H1 (cell line): ENCODE data around the gene TRDMT1. TPM values are rescaled to one million over a fixed set of nuclear protein-coding genes. Genes with fewer than 3 reads are reported as not detected.

Experiments used
- CTCF ChIA-PET: fragments of 300-600 bp; sonication (Branson Sonifier 250); formaldehyde crosslinking; loops from one replicate; lab custom pipeline; 2021; ENCODE audit not compliant: partially characterized antibody; lab: Charles Lee
- POLR2A ChIA-PET: fragments of 300-600 bp; sonication (Branson Sonifier 250); formaldehyde crosslinking; loops from one replicate; lab custom pipeline; 2021; ENCODE audit warnings: inconsistent platforms; ENCODE audit not compliant: partially characterized antibody; lab: Charles Lee
- DNase-seq, 2 experiments: peaks; one replicate each; pipeline versions ENCODE4 v3.0.0 to v3.0.0-alpha.2; 2010 to 2022; ENCODE audit warnings: low spot score in 2 of 2, low read depth in 1 of 2, mixed read lengths in 1 of 2
- FAIRE-seq: peaks from 2 replicates; lab custom pipeline; 2011; peaks lifted over from hg19 to GRCh38; lab: Jason Lieb, UNC
- H2AFZ ChIP-seq: 2 replicates; pipeline ENCODE4 v1.8.1; 2012; ENCODE audit warnings: low read length, inconsistent platforms
- H2AK5ac ChIP-seq: 2 replicates; pipeline ENCODE4 v1.6.1; 2013; ENCODE audit warnings: low read depth, low read length
- H2BK120ac ChIP-seq: replicated peaks from 2 replicates; pipeline ENCODE3; 2013; ENCODE audit warnings: low read depth, low read length, inconsistent platforms
- H2BK12ac ChIP-seq: 2 replicates; pipeline ENCODE4 v1.6.1; 2013; ENCODE audit warnings: low read depth, low read length
- H2BK15ac ChIP-seq: 2 replicates; pipeline ENCODE4 v1.6.1; 2013; ENCODE audit warnings: low read length
- H2BK20ac ChIP-seq: 2 replicates; pipeline ENCODE4 v1.6.1; 2013; ENCODE audit warnings: low read length
- H2BK5ac ChIP-seq: 2 replicates; pipeline ENCODE4 v1.6.1; 2013; ENCODE audit warnings: low read depth, low read length
- H3K14ac ChIP-seq: 2 replicates; pipeline ENCODE4 v1.6.1; 2013; ENCODE audit warnings: inconsistent platforms; ENCODE audit not compliant: insufficient read length
- H3K18ac ChIP-seq: 2 replicates; pipeline ENCODE4 v1.6.1; 2013; ENCODE audit warnings: low read length; ENCODE audit errors: extremely low read depth
- H3K23ac ChIP-seq: 2 replicates; pipeline ENCODE4 v1.6.1; 2013; ENCODE audit warnings: inconsistent platforms; ENCODE audit not compliant: insufficient read length
- H3K23me2 ChIP-seq: 2 replicates; pipeline ENCODE4 v1.6.1; 2013; ENCODE audit warnings: low read depth, low read length
- H3K27ac ChIP-seq: 2 replicates; pipeline ENCODE4 v1.6.1; 2011; ENCODE audit warnings: low read depth, low read length, inconsistent platforms
- H3K27me3 ChIP-seq, 4 experiments: replicated peaks in 1 of 4; 1 replicate in 1 of 4; 2 replicates in 3 of 4; pipeline versions ENCODE4 v1.6.1 to v1.8.1; 2011 to 2013; ENCODE audit warnings: low read length in 3 of 4, mild to moderate bottlenecking in 3 of 4, inconsistent platforms in 2 of 4, mixed read lengths in 2 of 4, moderate library complexity in 1 of 4; ENCODE audit not compliant: control insufficient read depth in 3 of 4, insufficient read depth in 3 of 4; ENCODE audit errors: extremely low read depth in 1 of 4
- H3K36me3 ChIP-seq, 4 experiments: 2 replicates each; pipeline versions ENCODE4 v1.6.1 to v1.8.1; 2011 to 2013; ENCODE audit warnings: mild to moderate bottlenecking in 4 of 4, low read length in 3 of 4, moderate library complexity in 2 of 4, control low read depth in 1 of 4, inconsistent platforms in 1 of 4; ENCODE audit not compliant: insufficient read depth in 4 of 4, control insufficient read depth in 2 of 4
- H3K4ac ChIP-seq: replicated peaks from 2 replicates; pipeline ENCODE3; 2013; ENCODE audit warnings: low read length, low read depth, mixed read lengths, inconsistent platforms; ENCODE audit not compliant: insufficient read length
- H3K4me1 ChIP-seq, 4 experiments: replicated peaks in 1 of 4; 1 replicate in 1 of 4; 2 replicates in 3 of 4; pipeline versions ENCODE4 v1.6.1 to v1.8.1; 2011 to 2013; ENCODE audit warnings: low read length in 3 of 4, inconsistent platforms in 2 of 4, mixed read lengths in 1 of 4; ENCODE audit not compliant: insufficient read depth in 4 of 4, control insufficient read depth in 3 of 4
- H3K4me2 ChIP-seq, 2 experiments: 2 replicates each; pipeline versions ENCODE4 v1.6.1 to v1.8.1; 2011 to 2013; ENCODE audit warnings: low read depth in 2 of 2, low read length in 2 of 2, control low read depth in 1 of 2, inconsistent platforms in 1 of 2, mild to moderate bottlenecking in 1 of 2; ENCODE audit not compliant: insufficient read depth in 1 of 2
- H3K4me3 ChIP-seq, 4 experiments: fragments of 200-600, 300-600 bp in 1 of 4; sonication (generic), shearing (Covaris generic), sonication (Bioruptor Twin) in 1 of 4; 2 replicates each; pipeline versions ENCODE4 v1.5.1 to v1.8.1; 2011 to 2016; ENCODE audit warnings: low read length in 4 of 4, low read depth in 3 of 4, control low read depth in 2 of 4, inconsistent platforms in 2 of 4, mild to moderate bottlenecking in 2 of 4, mixed read lengths in 1 of 4, moderate library complexity in 1 of 4; ENCODE audit not compliant: insufficient read depth in 2 of 4; ENCODE audit errors: extremely low read depth in 1 of 4
- H3K56ac ChIP-seq: replicated peaks from 2 replicates; pipeline ENCODE3; 2013; ENCODE audit warnings: low read depth, mild to moderate bottlenecking, mixed read lengths, low read length, inconsistent platforms; ENCODE audit not compliant: insufficient read length
- H3K79me1 ChIP-seq: 2 replicates; pipeline ENCODE4 v1.6.1; 2013; ENCODE audit warnings: low read depth, low read length, control low read depth
- H3K79me2 ChIP-seq, 2 experiments: 2 replicates each; pipeline versions ENCODE4 v1.6.1 to v1.8.1; 2012 to 2013; ENCODE audit warnings: low read length in 2 of 2, mild to moderate bottlenecking in 2 of 2, inconsistent platforms in 1 of 2; ENCODE audit not compliant: insufficient read depth in 2 of 2, control insufficient read depth in 1 of 2
- H3K9ac ChIP-seq, 4 experiments: replicated peaks in 1 of 4; 1 replicate in 1 of 4; 2 replicates in 3 of 4; pipeline versions ENCODE4 v1.6.1 to v1.8.1; 2011 to 2013; ENCODE audit warnings: low read depth in 3 of 4, low read length in 3 of 4, control low read depth in 2 of 4, mild to moderate bottlenecking in 2 of 4, moderate library complexity in 2 of 4, inconsistent platforms in 1 of 4; ENCODE audit errors: extremely low read depth in 1 of 4
- H3K9me3 ChIP-seq, 2 experiments: 2 replicates each; pipeline versions ENCODE4 v1.6.1 to v1.8.1; 2012 to 2013; ENCODE audit warnings: mild to moderate bottlenecking in 2 of 2, moderate library complexity in 2 of 2, control low read depth in 1 of 2, inconsistent platforms in 1 of 2, low read depth in 1 of 2, low read length in 1 of 2, mixed read lengths in 1 of 2; ENCODE audit not compliant: insufficient read depth in 2 of 2
- H4K20me1 ChIP-seq, 2 experiments: replicated peaks in 1 of 2; 2 replicates each; pipeline versions ENCODE3 to v1.8.1; 2011 to 2013; ENCODE audit warnings: inconsistent platforms in 2 of 2, low read length in 2 of 2, mild to moderate bottlenecking in 1 of 2; ENCODE audit not compliant: insufficient read depth in 2 of 2, control insufficient read depth in 1 of 2
- H4K5ac ChIP-seq: 2 replicates; pipeline ENCODE4 v1.6.1; 2013; ENCODE audit warnings: low read length, low read depth, mixed read lengths, inconsistent platforms; ENCODE audit not compliant: insufficient read length
- H4K8ac ChIP-seq: 2 replicates; pipeline ENCODE4 v1.8.0; 2013; ENCODE audit warnings: mild to moderate bottlenecking, moderate library complexity, low read length, inconsistent platforms; ENCODE audit not compliant: insufficient read depth; ENCODE audit errors: extremely low read depth
- H4K91ac ChIP-seq: replicated peaks from 2 replicates; pipeline ENCODE3; 2013; ENCODE audit warnings: low read length, mixed read lengths, inconsistent platforms; ENCODE audit not compliant: insufficient read length
- ASH2L ChIP-seq: fragments of 200-600, 300-600 bp; sonication (generic); IDR thresholded peaks from one replicate; pipeline ENCODE4 v1.7.1; 2017; ENCODE audit warnings: low read length
- BRCA1 ChIP-seq: IDR thresholded peaks from 2 replicates; pipeline ENCODE4 v1.6.1; 2012; ENCODE audit warnings: low read depth, low read length, improper control_type of control experiment
- CBX8 ChIP-seq: fragments of 300-800, 300-1000 bp; sonication (generic); IDR thresholded peaks from 2 replicates; pipeline ENCODE4 v1.7.1; 2016; ENCODE audit warnings: low read depth, low read length, borderline replicate concordance
- CTCF ChIP-seq, 3 experiments: IDR thresholded peaks; 1 replicate in 2 of 3; 2 replicates in 1 of 3; pipeline versions ENCODE4 v1.5.1 to v1.6.1; 2011; ENCODE audit warnings: low read length in 3 of 3, mild to moderate bottlenecking in 3 of 3, inconsistent platforms in 2 of 3, low read depth in 1 of 3, moderate library complexity in 1 of 3; ENCODE audit not compliant: insufficient read depth in 1 of 3; ENCODE audit errors: control extremely low read depth in 1 of 3
- KDM1A ChIP-seq: fragments of 200-600, 300-600 bp; sonication (generic); IDR thresholded peaks from 2 replicates; pipeline ENCODE4 v1.7.1; 2016; ENCODE audit warnings: mild to moderate bottlenecking, low read length, borderline replicate concordance
- POU5F1 ChIP-seq: IDR thresholded peaks from 2 replicates; pipeline ENCODE4 v1.6.1; 2011; ENCODE audit warnings: low read depth, mild to moderate bottlenecking, low read length, moderate library complexity
- RNF2 ChIP-seq: fragments of 200-900, 300-1000 bp; sonication (generic); IDR thresholded peaks from 2 replicates; pipeline ENCODE4 v1.7.1; 2016; ENCODE audit warnings: borderline replicate concordance, low read depth, mild to moderate bottlenecking, antibody characterized with exemption, low read length; ENCODE audit not compliant: poor library complexity, severe bottlenecking; ENCODE audit errors: missing control alignments
- SIRT6 ChIP-seq: IDR thresholded peaks from one replicate; pipeline ENCODE4 v1.7.1; 2012; ENCODE audit warnings: low read length, inconsistent platforms
- SP1 ChIP-seq: IDR thresholded peaks from 2 replicates; pipeline ENCODE4 v1.6.1; 2011; ENCODE audit warnings: low read depth, low read length
- SP2 ChIP-seq: IDR thresholded peaks from 2 replicates; pipeline ENCODE4 v1.6.1; 2012; ENCODE audit warnings: mild to moderate bottlenecking, low read length, inconsistent platforms
- SRF ChIP-seq: IDR thresholded peaks from 2 replicates; pipeline ENCODE4 v1.6.1; 2011; ENCODE audit warnings: mild to moderate bottlenecking, low read depth, low read length, moderate library complexity
- SUZ12 ChIP-seq: fragments of 200-600 bp; sonication (generic); IDR thresholded peaks from 2 replicates; pipeline ENCODE4 v1.6.1; 2012; ENCODE audit warnings: mild to moderate bottlenecking, inconsistent platforms, low read length, moderate library complexity, mixed read lengths
- polyA plus RNA-seq, 7 experiments: library from polyadenylated mRNA; depleted of rRNA in 3 of 7; stranded (reverse) in 5 of 7; unstranded in 2 of 7; fragments of >200 nt in 5 of 7; fragments of 200-250 nt in 2 of 7; gene quantifications; 1 replicate in 5 of 7; 2 replicates in 1 of 7; 4 replicates in 1 of 7; pipeline versions ENCODE4 v1.2.1 to v1.2.3, GENCODE V29; 2011 to 2013; ENCODE audit warnings: missing spikeins in 2 of 7, mixed read lengths in 2 of 7
- total RNA-seq: library from RNA; stranded (reverse); fragmentation: NEBNext Ultra II Directional; extraction: Animal tissue kit (Norgen Biotek cat#: 25700); gene quantifications from 2 replicates; pipeline ENCODE4 v1.2.1, GENCODE V29; 2021

The TRDMT1 gene
- total and polyA plus RNA-seq, 2 of the 8 experiments (the other 6 are each of a cell fraction or from before 2014, with no cell fraction given) = 7.4 to 21.4 TPM

GRCh38 chr10:17176091-17176490 is 25.4 kb downstream of the TRDMT1 start:
- Histone ChIP-seq H3K56ac (no peak overlapping the region), H3K27ac (no peak overlapping the region), H4K5ac (no peak overlapping the region), H3K9me3 (no peaks in the 10 kb centered on the region), H3K23ac (no peak overlapping the region), H2BK12ac (no peak overlapping the region), H2BK15ac (no peak overlapping the region), H3K4me1 (peaks cover 0 to 6% (median 0%) of the 10 kb centered on the region in 4 experiments; a peak in 2 of 7 replicates), H2BK120ac (no peak overlapping the region), H3K9ac (no peak overlapping the region), H2BK5ac (no peak overlapping the region), H3K79me2 (no peaks in the 10 kb centered on the region), H4K20me1 (no peaks in the 10 kb centered on the region), H3K4me2 (no peak overlapping the region), H3K18ac (no peak overlapping the region), H2AK5ac (no peak overlapping the region), H3K79me1 (no peaks in the 10 kb centered on the region; the same call in 1 of the 2 replicates), H3K23me2 (no peaks in the 10 kb centered on the region; the same call in 1 of the 2 replicates), H3K36me3 (peaks cover 0 to 5% (median 0%) of the 10 kb centered on the region in 4 experiments; a peak in 2 of 8 replicates), H4K91ac (no peak overlapping the region), H3K4ac (no peak overlapping the region), H4K8ac (no peak overlapping the region), H2AFZ (no peak overlapping the region), H3K27me3 (no peaks in the 10 kb centered on the region), H2BK20ac (no peak overlapping the region), H3K4me3 (no peak overlapping the region), H3K14ac (no peak overlapping the region)
- ChIA-PET CTCF (no interaction called here), POLR2A (no interaction called here)
- TF ChIP-seq BRCA1 (no peak), SP1 (no peak), CTCF (IDR thresholded peaks at IDR 0.05; ENCODE audit: control extremely low read depth in 1 of 3, insufficient read depth in 1 of 3, low read depth in 1 of 3, low read length in 3 of 3) (no peak), CBX8 (no peak), RNF2 (no peak), ASH2L (no peak), SP2 (no peak), SUZ12 (no peak), POU5F1 (no peak), SRF (no peak), SIRT6 (no peak), KDM1A (no peak)
- DNase-seq (no peak), FAIRE-seq (no peak)
